Measurements from ENCODE around the gene APOL5. TPM values are rescaled to one million over a fixed set of nuclear protein-coding genes. Genes with fewer than 3 reads are reported as not detected.
"Not testable (repeated sequence)": the region's sequence is repeated elsewhere in the genome, so short reads cannot be mapped to it uniquely, and the experiment has no call there.

Gene APOL5
- polyA plus RNA-seq, 1 donor = 0.03 TPM

- H3K27ac ChIP-seq (ENCODE audit: low read length) = no peak overlapping the region
- no peaks in the 10 kb centered on the region for H3K36me3 ChIP-seq (ENCODE audit: control insufficient read depth, insufficient read depth, low read length)
- no CpG with 5 or more reads among the region's 11 CpGs for WGBS (ENCODE audit: insufficient coverage, low lambda C conversion rate)
- H3K9me3 ChIP-seq (ENCODE audit: control insufficient read depth, low read depth, low read length) = no peaks in the 10 kb centered on the region
- DNase-seq = no peak
- H3K27me3 ChIP-seq (ENCODE audit: control insufficient read depth, insufficient read depth, low read length) = no peaks in the 10 kb centered on the region
- H3K4me1 ChIP-seq (ENCODE audit: control insufficient read depth, insufficient read depth, low read length) = no peaks in the 10 kb centered on the region
- H3K4me3 ChIP-seq (ENCODE audit: low read length) = no peak overlapping the region
Measured at GRCh38 chr22:35685731-35686130, 31.9 kb upstream of the APOL5 start.

- Histone ChIP-seq H3K9me3 (ENCODE audit: control insufficient read depth, low read depth, low read length) (no peaks in the 10 kb centered on the region), H3K4me1 (ENCODE audit: control insufficient read depth, insufficient read depth, low read length) (no peaks in the 10 kb centered on the region), H3K27me3 (ENCODE audit: control insufficient read depth, insufficient read depth, low read length) (no peaks in the 10 kb centered on the region), H3K27ac (ENCODE audit: low read length) (no peak overlapping the region), H3K36me3 (ENCODE audit: control insufficient read depth, insufficient read depth, low read length) (no peaks in the 10 kb centered on the region), H3K4me3 (ENCODE audit: low read length) (no peak overlapping the region)
- WGBS (ENCODE audit: insufficient coverage, low lambda C conversion rate) = no CpG with 5 or more reads among the region's 4 CpGs
- DNase-seq = no peak
Measured at GRCh38 chr22:35686298-35686697, 31.4 kb upstream of the APOL5 start.

- no peaks in the 10 kb centered on the region for H3K9me3 ChIP-seq (ENCODE audit: control insufficient read depth, low read depth, low read length)
- H3K27me3 ChIP-seq (ENCODE audit: control insufficient read depth, insufficient read depth, low read length) = no peaks in the 10 kb centered on the region
- no peaks in the 10 kb centered on the region for H3K4me1 ChIP-seq (ENCODE audit: control insufficient read depth, insufficient read depth, low read length)
- no peak overlapping the region for H3K27ac ChIP-seq (ENCODE audit: low read length)
- no peak for DNase-seq
- H3K36me3 ChIP-seq (ENCODE audit: control insufficient read depth, insufficient read depth, low read length) = no peaks in the 10 kb centered on the region
- 100% methylated on average over 1 of the region's 6 CpGs for WGBS (ENCODE audit: insufficient coverage, low lambda C conversion rate)
- H3K4me3 ChIP-seq (ENCODE audit: low read length) = no peak overlapping the region
Measured at GRCh38 chr22:35687461-35687860, 30.2 kb upstream of the APOL5 start.

- Histone ChIP-seq H3K27ac (ENCODE audit: low read length) (no peak overlapping the region), H3K9me3 (ENCODE audit: control insufficient read depth, low read depth, low read length) (no peaks in the 10 kb centered on the region), H3K36me3 (ENCODE audit: control insufficient read depth, insufficient read depth, low read length) (no peaks in the 10 kb centered on the region), H3K4me1 (ENCODE audit: control insufficient read depth, insufficient read depth, low read length) (no peaks in the 10 kb centered on the region), H3K4me3 (ENCODE audit: low read length) (no peak overlapping the region), H3K27me3 (ENCODE audit: control insufficient read depth, insufficient read depth, low read length) (no peaks in the 10 kb centered on the region)
- DNase-seq = no peak
- WGBS (ENCODE audit: insufficient coverage, low lambda C conversion rate) = 100% methylated on average over 1 of the region's 10 CpGs
Measured at GRCh38 chr22:35688913-35689675, 28.6 kb upstream of the APOL5 start.

- no peak overlapping the region for H3K4me3 ChIP-seq (ENCODE audit: low read length)
- no peaks in the 10 kb centered on the region for H3K27me3 ChIP-seq (ENCODE audit: control insufficient read depth, insufficient read depth, low read length)
- no peaks in the 10 kb centered on the region for H3K9me3 ChIP-seq (ENCODE audit: control insufficient read depth, low read depth, low read length)
- H3K4me1 ChIP-seq (ENCODE audit: control insufficient read depth, insufficient read depth, low read length) = no peaks in the 10 kb centered on the region
- no peak for DNase-seq
- no peaks in the 10 kb centered on the region for H3K36me3 ChIP-seq (ENCODE audit: control insufficient read depth, insufficient read depth, low read length)
- H3K27ac ChIP-seq (ENCODE audit: low read length) = no peak overlapping the region
- 88% methylated on average over 1 of the region's 1 CpG for WGBS (ENCODE audit: insufficient coverage, low lambda C conversion rate)
Measured at GRCh38 chr22:35690001-35690400, 27.7 kb upstream of the APOL5 start.

GRCh38 chr22:35695202-35695601 is 22.5 kb upstream of the APOL5 start:
- no CpG with 5 or more reads among the region's 13 CpGs for WGBS (ENCODE audit: insufficient coverage, low lambda C conversion rate)
- Histone ChIP-seq H3K4me1 (ENCODE audit: control insufficient read depth, insufficient read depth, low read length) (no peaks in the 10 kb centered on the region), H3K27ac (ENCODE audit: low read length) (no peak overlapping the region), H3K36me3 (ENCODE audit: control insufficient read depth, insufficient read depth, low read length) (no peaks in the 10 kb centered on the region), H3K27me3 (ENCODE audit: control insufficient read depth, insufficient read depth, low read length) (no peaks in the 10 kb centered on the region), H3K4me3 (ENCODE audit: low read length) (no peak overlapping the region), H3K9me3 (ENCODE audit: control insufficient read depth, low read depth, low read length) (no peaks in the 10 kb centered on the region)
- no peak for DNase-seq

- no peaks in the 10 kb centered on the region for H3K4me1 ChIP-seq (ENCODE audit: control insufficient read depth, insufficient read depth, low read length)
- H3K9me3 ChIP-seq (ENCODE audit: control insufficient read depth, low read depth, low read length) = no peaks in the 10 kb centered on the region
- DNase-seq = no peak
- H3K4me3 ChIP-seq (ENCODE audit: low read length) = no peak overlapping the region
- H3K36me3 ChIP-seq (ENCODE audit: control insufficient read depth, insufficient read depth, low read length) = no peaks in the 10 kb centered on the region
- 92% methylated on average over 4 of the region's 14 CpGs for WGBS (ENCODE audit: insufficient coverage, low lambda C conversion rate)
- H3K27ac ChIP-seq (ENCODE audit: low read length) = no peak overlapping the region
- H3K27me3 ChIP-seq (ENCODE audit: control insufficient read depth, insufficient read depth, low read length) = no peaks in the 10 kb centered on the region
Measured at GRCh38 chr22:35697142-35697541, 20.5 kb upstream of the APOL5 start.

GRCh38 chr22:35699852-35700251 is 17.8 kb upstream of the APOL5 start:
- H3K4me1 ChIP-seq (ENCODE audit: control insufficient read depth, insufficient read depth, low read length); H3K9me3 ChIP-seq (ENCODE audit: control insufficient read depth, low read depth, low read length); H3K27me3 ChIP-seq (ENCODE audit: control insufficient read depth, insufficient read depth, low read length); H3K36me3 ChIP-seq (ENCODE audit: control insufficient read depth, insufficient read depth, low read length); DNase-seq; H3K27ac ChIP-seq (ENCODE audit: low read length); H3K4me3 ChIP-seq (ENCODE audit: low read length): not testable (repeated sequence)
- no CpG with 5 or more reads among the region's 6 CpGs for WGBS (ENCODE audit: insufficient coverage, low lambda C conversion rate)

- H3K9me3 ChIP-seq (ENCODE audit: control insufficient read depth, low read depth, low read length) = no peaks in the 10 kb centered on the region
- H3K27ac ChIP-seq (ENCODE audit: low read length) = no peak overlapping the region
- no peak for DNase-seq
- no peak overlapping the region for H3K4me3 ChIP-seq (ENCODE audit: low read length)
- no peaks in the 10 kb centered on the region for H3K4me1 ChIP-seq (ENCODE audit: control insufficient read depth, insufficient read depth, low read length)
- no peaks in the 10 kb centered on the region for H3K27me3 ChIP-seq (ENCODE audit: control insufficient read depth, insufficient read depth, low read length)
- no peaks in the 10 kb centered on the region for H3K36me3 ChIP-seq (ENCODE audit: control insufficient read depth, insufficient read depth, low read length)
- no CpG with 5 or more reads among the region's 7 CpGs for WGBS (ENCODE audit: insufficient coverage, low lambda C conversion rate)
Measured at GRCh38 chr22:35703861-35704584, 13.6 kb upstream of the APOL5 start.

GRCh38 chr22:35705141-35705540 is 12.5 kb upstream of the APOL5 start:
- DNase-seq = no peak
- WGBS (ENCODE audit: insufficient coverage, low lambda C conversion rate) = no CpG with 5 or more reads among the region's 3 CpGs
- Histone ChIP-seq H3K36me3 (ENCODE audit: control insufficient read depth, insufficient read depth, low read length) (no peaks in the 10 kb centered on the region), H3K4me1 (ENCODE audit: control insufficient read depth, insufficient read depth, low read length) (no peaks in the 10 kb centered on the region), H3K27me3 (ENCODE audit: control insufficient read depth, insufficient read depth, low read length) (no peaks in the 10 kb centered on the region), H3K27ac (ENCODE audit: low read length) (no peak overlapping the region), H3K4me3 (ENCODE audit: low read length) (no peak overlapping the region), H3K9me3 (ENCODE audit: control insufficient read depth, low read depth, low read length) (no peaks in the 10 kb centered on the region)

Data from large intestine (tissue), 3 donors.